Hematopoietic multipotent progenitor cell treated with erythropoietin and hydrocortisone succinate and interleukin-3 and kit ligand, for 6 days (in vitro differentiated cells): Measurements from ENCODE around the gene DOK4.
"Not testable (repeated sequence)": the region's sequence is repeated elsewhere in the genome, so short reads cannot be mapped to it uniquely, and the experiment has no call there.

Experiments used
- DNase-seq: peaks from one replicate; pipeline ENCODE4 v3.0.0-alpha.2; 2015

The DOK4 gene

GRCh38 chr16:57444711-57445110 is 41.6 kb downstream of the DOK4 start:
- DNase-seq = no peak

- DNase-seq = peak; percentile 31
These were observed 45.7 kb downstream of the DOK4 start for GRCh38 chr16:57440551-57440950.

GRCh38 chr16:57439947-57440346 is 46.3 kb downstream of the DOK4 start:
- DNase-seq = not testable (repeated sequence)

GRCh38 chr16:57435838-57436237 is 50.5 kb downstream of the DOK4 start:
- DNase-seq = no peak

GRCh38 chr16:57434003-57434402 is 52.3 kb downstream of the DOK4 start:
- DNase-seq = no peak

- no peak for DNase-seq
These were observed 53.3 kb downstream of the DOK4 start for GRCh38 chr16:57432989-57433388.

- DNase-seq = no peak
These were observed 53.8 kb downstream of the DOK4 start for GRCh38 chr16:57432505-57432904.

GRCh38 chr16:57430955-57431354 is 55.3 kb downstream of the DOK4 start:
- no peak for DNase-seq

GRCh38 chr16:57427824-57428223 is 58.5 kb downstream of the DOK4 start:
- DNase-seq = no peak

GRCh38 chr16:57427307-57427706 is 59.0 kb downstream of the DOK4 start:
- DNase-seq = no peak

GRCh38 chr16:57426356-57426755 is 59.9 kb downstream of the DOK4 start:
- no peak for DNase-seq

GRCh38 chr16:57424583-57424982 is 61.7 kb downstream of the DOK4 start:
- DNase-seq = no peak

- DNase-seq = no peak
These were observed 63.1 kb downstream of the DOK4 start for GRCh38 chr16:57423152-57423551.

- peak; percentile 71 for DNase-seq
These were observed 64.0 kb downstream of the DOK4 start for GRCh38 chr16:57422026-57422944.
